HepG2 (cell line): ENCODE results near the gene TSPAN9. TPM values are rescaled to one million over a fixed set of nuclear protein-coding genes. Genes with fewer than 3 reads are reported as not detected.
A peak's percentile ranks its signal among the peaks of the same experiment; 100 is the strongest.

Experiments used
- ATAC-seq: fragments of 200-7000 bp; cut with Tn5 transposase; 3 replicates; pipeline ENCODE4 v1.9.1; 2020; ENCODE audit warnings: mild to moderate bottlenecking, moderate library complexity
- BruUV-seq: library from RNA; stranded (reverse); fragments of 400-500 nt; replicated peaks from 2 replicates; lab custom pipeline; 2021; lab: Mats Ljungman, UMichigan
- CTCF ChIA-PET: fragments of 300-600 bp; formaldehyde crosslinking; extraction: SDS; loops from one replicate; lab custom pipeline; 2021; ENCODE audit warnings: low total read pairs, inconsistent platforms, low intra/inter-chr PET ratio; lab: Yijun Ruan, JAX
- POLR2A ChIA-PET: fragments of 350-600 bp; sonication (Branson Sonifier 250); formaldehyde crosslinking; loops from one replicate; lab custom pipeline; 2020; ENCODE audit warnings: antibody characterized with exemption, inconsistent platforms; lab: Yijun Ruan, JAX
- DNase-seq: peaks from one replicate; pipeline ENCODE4 v3.0.0-alpha.2; 2015; ENCODE audit warnings: low spot score
- FAIRE-seq: peaks from 3 replicates; lab custom pipeline; 2011; peaks lifted over from hg19 to GRCh38; lab: Jason Lieb, UNC
- H2AFZ ChIP-seq: one replicate; pipeline ENCODE4 v1.6.1; 2011; ENCODE audit warnings: low read length, inconsistent platforms
- H3K27ac ChIP-seq: fragments of 300-600 bp; 3 replicates; pipeline ENCODE4 v1.8.0; 2011; ENCODE audit warnings: mixed run types, mild to moderate bottlenecking, mixed read lengths, low read length, inconsistent platforms; ENCODE audit not compliant: insufficient read depth; ENCODE audit errors: extremely low read length
- H3K27me3 ChIP-seq, 2 experiments: fragments of 200-600 bp in 1 of 2; 2 replicates in 1 of 2; 3 replicates in 1 of 2; pipeline versions ENCODE4 v1.6.0 to v1.8.0; 2011; ENCODE audit warnings: low read length in 2 of 2, mild to moderate bottlenecking in 2 of 2, moderate library complexity in 2 of 2, inconsistent platforms in 1 of 2; ENCODE audit not compliant: insufficient read depth in 2 of 2, control insufficient read depth in 1 of 2
- H3K36me3 ChIP-seq, 2 experiments: fragments of 200-600 bp in 1 of 2; replicated peaks in 1 of 2; 2 replicates in 1 of 2; 3 replicates in 1 of 2; pipeline versions ENCODE4 v1.5.1 to v1.8.0; 2011; ENCODE audit warnings: low read length in 2 of 2, inconsistent platforms in 1 of 2; ENCODE audit not compliant: insufficient read depth in 2 of 2, control insufficient read depth in 1 of 2
- H3K4me1 ChIP-seq: 2 replicates; pipeline ENCODE4 v1.5.1; 2012; ENCODE audit warnings: low read length, inconsistent platforms; ENCODE audit not compliant: insufficient read depth
- H3K4me2 ChIP-seq: 2 replicates; pipeline ENCODE4 v1.6.0; 2011; ENCODE audit warnings: low read depth, low read length, inconsistent platforms
- H3K4me3 ChIP-seq, 3 experiments: fragments of 200-600 bp in 1 of 3; sonication (generic), shearing (Covaris generic) in 1 of 3; replicated peaks in 1 of 3; 2 replicates each; pipeline ENCODE4 v1.5.1; 2011 to 2016; ENCODE audit warnings: low read length in 3 of 3, inconsistent platforms in 2 of 3, low read depth in 2 of 3, mild to moderate bottlenecking in 2 of 3, control low read depth in 1 of 3, mixed read lengths in 1 of 3; ENCODE audit not compliant: insufficient read depth in 1 of 3
- H3K79me2 ChIP-seq: one replicate; pipeline ENCODE4 v1.6.1; 2011; ENCODE audit warnings: low read length, inconsistent platforms; ENCODE audit not compliant: insufficient read depth
- H3K9ac ChIP-seq: 2 replicates; pipeline ENCODE4 v1.6.0; 2011; ENCODE audit warnings: mild to moderate bottlenecking, low read depth, low read length, inconsistent platforms; ENCODE audit not compliant: insufficient read depth
- H3K9me3 ChIP-seq: 2 replicates; pipeline ENCODE4 v1.5.1; 2012; ENCODE audit warnings: mild to moderate bottlenecking, low read length
- H4K20me1 ChIP-seq: 2 replicates; pipeline ENCODE4 v1.6.0; 2011; ENCODE audit warnings: inconsistent platforms, mild to moderate bottlenecking, low read length, moderate library complexity; ENCODE audit not compliant: insufficient read depth
- HES4 ChIP-seq: sonication (generic); formaldehyde crosslinking; IDR thresholded peaks from 2 replicates; pipeline ENCODE4 v1.9.0; 2021; ENCODE audit warnings: mild to moderate bottlenecking, missing genetic modification reagents, borderline replicate concordance
- KLF11 ChIP-seq: IDR thresholded peaks from 2 replicates; pipeline ENCODE4 v1.6.1; 2016; ENCODE audit warnings: missing compliant biosample characterization
- RAD21 ChIP-seq: fragments of 450-650 bp; formaldehyde crosslinking; IDR thresholded peaks from 2 replicates; pipeline ENCODE4 v1.5.0; 2020; ENCODE audit warnings: mild to moderate bottlenecking
- SMC3 ChIP-seq: IDR thresholded peaks from 2 replicates; pipeline ENCODE4 v1.6.1; 2011; ENCODE audit warnings: low read length, improper control_type of control experiment
- SRSF4 ChIP-seq: fragments of 200-400 bp; formaldehyde crosslinking; IDR thresholded peaks from one replicate; pipeline ENCODE4 v1.6.1; 2018; ENCODE audit warnings: mild to moderate bottlenecking, low read depth, low read length, moderate library complexity; ENCODE audit not compliant: poor library complexity, severe bottlenecking
- STAG1 ChIP-seq: sonication (generic); formaldehyde crosslinking; IDR thresholded peaks from 2 replicates; pipeline ENCODE4 v1.4.0; 2020; ENCODE audit warnings: missing genetic modification reagents
- WGBS: methylation state at CpG from one replicate; pipeline ENCODE4 v1.1.6; 2017; ENCODE audit warnings: low lambda C conversion rate; 5-methylcytosine and 5-hydroxymethylcytosine counted together
- in situ Hi-C: cut with HindIII; loops from 2 replicates; pipeline ENCODE4 v1.10.0; 2017; ENCODE audit warnings: low pct_unique_long_range_greater_than_20kb; ENCODE audit not compliant: extremely low pct_ligation_motif_present
- intact Hi-C: fragments of 100-400 bp; cut with micrococcal nuclease; formaldehyde crosslinking; loops from one replicate; pipeline ENCODE4 v1.10.0; 2022; ENCODE audit not compliant: unreplicated experiment
- polyA plus RNA-seq, 8 experiments: library from polyadenylated mRNA; depleted of rRNA in 3 of 8; stranded (reverse) in 7 of 8; unstranded in 1 of 8; fragments of >200 nt; fragmentation: Illumina TruSeq in 4 of 8; extraction: Trizol in 4 of 8; gene quantifications; 2 replicates each; pipeline versions ENCODE4 v1.2.1 to v1.2.3, GENCODE V29; 2011 to 2016; ENCODE audit warnings: low read depth in 4 of 8, missing spikeins in 1 of 8, mixed read lengths in 1 of 8; ENCODE audit not compliant: insufficient read depth in 1 of 8
- total RNA-seq, 5 experiments: library from RNA; depleted of rRNA; stranded (reverse); fragments of >200 nt; fragmentation: Illumina TruSeq; extraction: Trizol; gene quantifications; 2 replicates each; pipeline ENCODE4 v1.2.3, GENCODE V29; 2016; ENCODE audit warnings: low read depth in 1 of 5
- TF ChIP-seq, protein P1 (sequence below): sonication (generic); formaldehyde crosslinking; IDR thresholded peaks from 2 replicates; pipeline ENCODE4 v1.4.0; 2020; ENCODE audit warnings: low read depth, mild to moderate bottlenecking, missing genetic modification reagents
- TF ChIP-seq, protein P2 (sequence below): sonication (generic); formaldehyde crosslinking; IDR thresholded peaks from 2 replicates; pipeline ENCODE4 v1.4.0; 2020; ENCODE audit warnings: missing genetic modification reagents
- TF ChIP-seq, protein P3 (sequence below), 2 experiments: sonication (generic) in 1 of 2; formaldehyde crosslinking in 1 of 2; IDR thresholded peaks; 2 replicates each; pipeline versions ENCODE4 v1.6.1 to v1.9.0; 2014 to 2022; ENCODE audit warnings: antibody characterized with exemption in 1 of 2, borderline replicate concordance in 1 of 2, inconsistent platforms in 1 of 2, low read depth in 1 of 2, missing genetic modification reagents in 1 of 2
- TF ChIP-seq, protein P4 (sequence below): sonication (generic); formaldehyde crosslinking; IDR thresholded peaks from 2 replicates; pipeline ENCODE4 v1.4.0; 2020; ENCODE audit warnings: missing genetic modification reagents, mild to moderate bottlenecking, borderline replicate concordance

Gene TSPAN9
- total and polyA plus RNA-seq, 2 of the 13 experiments (the other 11 are each of a cell fraction or from before 2014, with no cell fraction given): 18.1 to 42.3 TPM

DNA sequence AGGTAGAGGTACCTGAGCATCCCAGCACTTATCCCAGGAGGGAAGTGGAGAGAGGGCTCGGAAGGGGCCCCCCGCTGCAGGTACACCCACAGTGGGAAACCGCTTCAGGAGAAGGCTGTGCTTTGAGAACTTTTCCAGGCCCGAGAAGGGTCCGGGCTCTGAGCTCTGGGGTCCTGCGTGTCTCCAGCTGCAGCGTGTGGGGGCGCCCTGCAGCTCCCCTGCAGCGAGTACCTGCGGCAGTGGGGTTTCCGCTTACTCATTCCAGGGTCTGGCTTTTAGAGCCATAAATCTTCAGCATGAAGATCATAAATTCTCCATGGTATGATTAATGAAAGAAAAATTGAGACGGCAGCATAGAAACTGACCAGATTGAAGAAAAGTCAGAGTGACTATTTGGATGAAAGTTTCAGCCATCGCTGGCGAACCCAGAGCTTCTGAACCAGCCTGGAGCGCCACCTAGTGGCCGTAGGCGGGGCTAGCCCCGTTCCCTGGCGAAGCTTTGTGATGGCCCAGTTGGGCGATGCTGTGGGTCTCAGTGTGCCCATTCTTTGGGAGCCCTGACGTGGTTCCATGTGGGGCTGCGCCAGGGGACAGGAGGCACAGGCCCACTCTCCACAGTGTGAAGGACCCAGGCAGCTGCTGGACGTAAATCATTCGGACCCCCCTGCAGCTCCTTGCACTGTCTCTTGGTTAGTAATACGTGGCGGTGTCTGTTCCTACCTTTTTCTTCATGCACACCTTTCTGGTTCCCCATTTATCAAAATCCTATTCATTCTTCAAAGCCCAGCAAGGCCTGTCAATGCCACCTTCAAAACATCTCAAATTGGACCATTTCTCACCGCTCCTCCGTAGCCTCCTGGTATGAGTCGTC lies 198.2 kb downstream of the TSPAN9 start:
- in situ Hi-C loops: loop anchor here (10.0 kb wide), 1 partner anchor 201 kb away; the partner anchor contains the start of gene TSPAN9
- POLR2A ChIA-PET: no interaction called here
- CTCF ChIA-PET: interaction anchor here (1.1 to 2.7 kb wide), 4 partner anchors 68 to 202 kb away, joined by 3 to 28 read pairs (median 8); no protein-coding TSS in a partner anchor
- TF ChIP-seq STAG1 (peak; percentile 90), RAD21 (CRISPR knock-in tag) (peak; percentile 86), SMC3 (peak; percentile 73), HES4 (no peak), KLF11 (CRISPR knock-in tag) (no peak), SRSF4 (no peak)
- TF ChIP-seq, protein P1, sequence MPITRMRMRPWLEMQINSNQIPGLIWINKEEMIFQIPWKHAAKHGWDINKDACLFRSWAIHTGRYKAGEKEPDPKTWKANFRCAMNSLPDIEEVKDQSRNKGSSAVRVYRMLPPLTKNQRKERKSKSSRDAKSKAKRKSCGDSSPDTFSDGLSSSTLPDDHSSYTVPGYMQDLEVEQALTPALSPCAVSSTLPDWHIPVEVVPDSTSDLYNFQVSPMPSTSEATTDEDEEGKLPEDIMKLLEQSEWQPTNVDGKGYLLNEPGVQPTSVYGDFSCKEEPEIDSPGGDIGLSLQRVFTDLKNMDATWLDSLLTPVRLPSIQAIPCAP (CRISPR knock-in tag): no peak
- TF ChIP-seq, protein P2, sequence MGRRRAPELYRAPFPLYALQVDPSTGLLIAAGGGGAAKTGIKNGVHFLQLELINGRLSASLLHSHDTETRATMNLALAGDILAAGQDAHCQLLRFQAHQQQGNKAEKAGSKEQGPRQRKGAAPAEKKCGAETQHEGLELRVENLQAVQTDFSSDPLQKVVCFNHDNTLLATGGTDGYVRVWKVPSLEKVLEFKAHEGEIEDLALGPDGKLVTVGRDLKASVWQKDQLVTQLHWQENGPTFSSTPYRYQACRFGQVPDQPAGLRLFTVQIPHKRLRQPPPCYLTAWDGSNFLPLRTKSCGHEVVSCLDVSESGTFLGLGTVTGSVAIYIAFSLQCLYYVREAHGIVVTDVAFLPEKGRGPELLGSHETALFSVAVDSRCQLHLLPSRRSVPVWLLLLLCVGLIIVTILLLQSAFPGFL (CRISPR knock-in tag): no peak
- TF ChIP-seq, protein P3, sequence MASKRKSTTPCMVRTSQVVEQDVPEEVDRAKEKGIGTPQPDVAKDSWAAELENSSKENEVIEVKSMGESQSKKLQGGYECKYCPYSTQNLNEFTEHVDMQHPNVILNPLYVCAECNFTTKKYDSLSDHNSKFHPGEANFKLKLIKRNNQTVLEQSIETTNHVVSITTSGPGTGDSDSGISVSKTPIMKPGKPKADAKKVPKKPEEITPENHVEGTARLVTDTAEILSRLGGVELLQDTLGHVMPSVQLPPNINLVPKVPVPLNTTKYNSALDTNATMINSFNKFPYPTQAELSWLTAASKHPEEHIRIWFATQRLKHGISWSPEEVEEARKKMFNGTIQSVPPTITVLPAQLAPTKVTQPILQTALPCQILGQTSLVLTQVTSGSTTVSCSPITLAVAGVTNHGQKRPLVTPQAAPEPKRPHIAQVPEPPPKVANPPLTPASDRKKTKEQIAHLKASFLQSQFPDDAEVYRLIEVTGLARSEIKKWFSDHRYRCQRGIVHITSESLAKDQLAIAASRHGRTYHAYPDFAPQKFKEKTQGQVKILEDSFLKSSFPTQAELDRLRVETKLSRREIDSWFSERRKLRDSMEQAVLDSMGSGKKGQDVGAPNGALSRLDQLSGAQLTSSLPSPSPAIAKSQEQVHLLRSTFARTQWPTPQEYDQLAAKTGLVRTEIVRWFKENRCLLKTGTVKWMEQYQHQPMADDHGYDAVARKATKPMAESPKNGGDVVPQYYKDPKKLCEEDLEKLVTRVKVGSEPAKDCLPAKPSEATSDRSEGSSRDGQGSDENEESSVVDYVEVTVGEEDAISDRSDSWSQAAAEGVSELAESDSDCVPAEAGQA (IDR thresholded peaks at IDR 0.05; ENCODE audit: low read depth): no peak
- TF ChIP-seq, protein P3 (CRISPR knock-in tag; IDR thresholded peaks at IDR 0.05; ENCODE audit: borderline replicate concordance): no peak
- TF ChIP-seq, protein P4, sequence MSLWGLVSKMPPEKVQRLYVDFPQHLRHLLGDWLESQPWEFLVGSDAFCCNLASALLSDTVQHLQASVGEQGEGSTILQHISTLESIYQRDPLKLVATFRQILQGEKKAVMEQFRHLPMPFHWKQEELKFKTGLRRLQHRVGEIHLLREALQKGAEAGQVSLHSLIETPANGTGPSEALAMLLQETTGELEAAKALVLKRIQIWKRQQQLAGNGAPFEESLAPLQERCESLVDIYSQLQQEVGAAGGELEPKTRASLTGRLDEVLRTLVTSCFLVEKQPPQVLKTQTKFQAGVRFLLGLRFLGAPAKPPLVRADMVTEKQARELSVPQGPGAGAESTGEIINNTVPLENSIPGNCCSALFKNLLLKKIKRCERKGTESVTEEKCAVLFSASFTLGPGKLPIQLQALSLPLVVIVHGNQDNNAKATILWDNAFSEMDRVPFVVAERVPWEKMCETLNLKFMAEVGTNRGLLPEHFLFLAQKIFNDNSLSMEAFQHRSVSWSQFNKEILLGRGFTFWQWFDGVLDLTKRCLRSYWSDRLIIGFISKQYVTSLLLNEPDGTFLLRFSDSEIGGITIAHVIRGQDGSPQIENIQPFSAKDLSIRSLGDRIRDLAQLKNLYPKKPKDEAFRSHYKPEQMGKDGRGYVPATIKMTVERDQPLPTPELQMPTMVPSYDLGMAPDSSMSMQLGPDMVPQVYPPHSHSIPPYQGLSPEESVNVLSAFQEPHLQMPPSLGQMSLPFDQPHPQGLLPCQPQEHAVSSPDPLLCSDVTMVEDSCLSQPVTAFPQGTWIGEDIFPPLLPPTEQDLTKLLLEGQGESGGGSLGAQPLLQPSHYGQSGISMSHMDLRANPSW: no peak

More for the DNA sequence above, 198.2 kb downstream of the TSPAN9 start:
- Histone ChIP-seq H3K9me3 (no peaks in the 10 kb centered on the region), H4K20me1 (peaks cover 17% of the 10 kb centered on the region; the same call in 1 of the 2 replicates), H3K4me2 (no peak overlapping the region), H3K27ac (no peak overlapping the region), H2AFZ (no peak overlapping the region), H3K4me3 (no peak overlapping the region), H3K4me1 (no peaks in the 10 kb centered on the region), H3K9ac (no peak overlapping the region), H3K27me3 (no peaks in the 10 kb centered on the region), H3K79me2 (no peaks in the 10 kb centered on the region), H3K36me3 (peaks cover 2 to 12% of the 10 kb centered on the region in 2 experiments; a peak in 3 of 5 replicates)
- 82% methylated on average over 19 of the region's 29 CpGs for WGBS
- peak; percentile 67 for FAIRE-seq
- ATAC-seq: peak; percentile 86
- no TSS peak for BruUV-seq
- peak; percentile 31 for DNase-seq
- intact Hi-C loops: loop anchor here (1.0 to 2.0 kb wide), 3 partner anchors 67 to 202 kb away; no protein-coding TSS in a partner anchor
